Left ventricle myocardium superior (tissue), 1 donor: ENCODE results near the gene NWD2. TPM values are rescaled to one million over a fixed set of nuclear protein-coding genes. Genes with fewer than 3 reads are reported as not detected.
A peak's percentile ranks its signal among the peaks of the same experiment; 100 is the strongest.
"Not testable (repeated sequence)": the region's sequence is repeated elsewhere in the genome, so short reads cannot be mapped to it uniquely, and the experiment has no call there.

ENCODE experiments used
- ATAC-seq: fragments of 200-7000 bp; cut with Tn5 transposase; one replicate; pipeline ENCODE4 v1.9.1; 2020; ENCODE audit warnings: mild to moderate bottlenecking, moderate library complexity
- DNase-seq: peaks from one replicate; pipeline ENCODE4 v3.0.0-alpha.2; 2020
- intact Hi-C: fragments of 100-400 bp; cut with micrococcal nuclease; formaldehyde crosslinking; loops from one replicate; pipeline ENCODE4 v1.11.0; 2022
- total RNA-seq: library from RNA; stranded (reverse); fragmentation: NEBNext Ultra II Directional; extraction: Animal tissue kit (Norgen Biotek cat#: 25700); gene quantifications from one replicate; pipeline ENCODE4 v1.2.1, GENCODE V29; 2021
- donor health status: DM: no; HTN: yes; CAD: no; lungs with severe emphysema.

The NWD2 gene
- total RNA-seq, 1 donor from 2014 or later = not detected

GRCh38 chr4:37388681-37389365 lies 144.3 kb downstream of the NWD2 start:
- intact Hi-C loops = no loop called here
- no peak for DNase-seq
- no peak for ATAC-seq

- no peak for ATAC-seq
- intact Hi-C loops = no loop called here
- DNase-seq = no peak
Measured at GRCh38 chr4:37389366-37389765, 144.8 kb downstream of the NWD2 start.

- intact Hi-C loops = no loop called here
- ATAC-seq (no peak), DNase-seq (no peak)
Measured at GRCh38 chr4:37389967-37390580, 145.5 kb downstream of the NWD2 start.

- intact Hi-C loops = no loop called here
- ATAC-seq = peak; percentile 64
- DNase-seq = peak; percentile 58
Measured at GRCh38 chr4:37392521-37393255, 148.1 kb downstream of the NWD2 start.

GRCh38 chr4:37393321-37393720 lies 148.8 kb downstream of the NWD2 start:
- intact Hi-C loops = no loop called here
- ATAC-seq (no peak), DNase-seq (no peak)

- DNase-seq (no peak), ATAC-seq (no peak)
- intact Hi-C loops = no loop called here
Measured at GRCh38 chr4:37393889-37394288, 149.3 kb downstream of the NWD2 start.

GRCh38 chr4:37397505-37397904 lies 153.0 kb downstream of the NWD2 start:
- no peak for ATAC-seq
- no peak for DNase-seq
- intact Hi-C loops = no loop called here

- no peak for ATAC-seq
- DNase-seq = no peak
- intact Hi-C loops = no loop called here
Measured at GRCh38 chr4:37400241-37400881, 155.8 kb downstream of the NWD2 start.

- intact Hi-C loops, DNase-seq, ATAC-seq: not testable (repeated sequence)
Measured at GRCh38 chr4:37407938-37408826, 163.6 kb downstream of the NWD2 start.

GRCh38 chr4:37413612-37414011 lies 169.1 kb downstream of the NWD2 start:
- ATAC-seq, DNase-seq, intact Hi-C loops: not testable (repeated sequence)

- DNase-seq (no peak), ATAC-seq (no peak)
- intact Hi-C loops = no loop called here
Measured at GRCh38 chr4:37415845-37416369, 171.4 kb downstream of the NWD2 start.

- DNase-seq (no peak), ATAC-seq (no peak)
- intact Hi-C loops = no loop called here
Measured at GRCh38 chr4:37421614-37422013, 177.1 kb downstream of the NWD2 start.

GRCh38 chr4:37422102-37422501 lies 177.6 kb downstream of the NWD2 start:
- ATAC-seq (no peak), DNase-seq (no peak)

GRCh38 chr4:37422638-37423037 lies 178.1 kb downstream of the NWD2 start:
- ATAC-seq (no peak), DNase-seq (no peak)
- intact Hi-C loops = no loop called here

More at GRCh38 chr4:37422102-37422501, 177.6 kb downstream of the NWD2 start:
- intact Hi-C loops = no loop called here

- intact Hi-C loops = no loop called here
- DNase-seq = no peak
- no peak for ATAC-seq
Measured at GRCh38 chr4:37423310-37423709, 178.8 kb downstream of the NWD2 start.

GRCh38 chr4:37424753-37425152 lies 180.2 kb downstream of the NWD2 start:
- intact Hi-C loops = no loop called here
- ATAC-seq = no peak
- DNase-seq = no peak

GRCh38 chr4:37425857-37426256 lies 181.3 kb downstream of the NWD2 start:
- intact Hi-C loops = no loop called here
- DNase-seq (no peak), ATAC-seq (no peak)

- intact Hi-C loops = no loop called here
- no peak for DNase-seq
- no peak for ATAC-seq
Measured at GRCh38 chr4:37427193-37427592, 182.7 kb downstream of the NWD2 start.

- ATAC-seq (no peak), DNase-seq (no peak)
- intact Hi-C loops = no loop called here
Measured at GRCh38 chr4:37429906-37430305, 185.4 kb downstream of the NWD2 start.
